Astrocyte of the spinal cord (primary cell): ENCODE measurements around the gene DGKD.
A peak's percentile ranks its signal among the peaks of the same experiment; 100 is the strongest.

Source experiments
- DNase-seq: peaks from one replicate; pipeline ENCODE4 v3.0.0; 2011; ENCODE audit warnings: low read depth, low spot score
- H3K4me3 ChIP-seq: 2 replicates; pipeline ENCODE4 v1.5.1; 2011; ENCODE audit warnings: low read depth, mild to moderate bottlenecking, low read length, moderate library complexity
- in situ Hi-C: cut with HindIII; loops from 2 replicates; pipeline ENCODE4 v1.10.0; 2017; ENCODE audit warnings: low sequenced_read_pairs
- TF ChIP-seq, protein P1 (sequence below): IDR thresholded peaks from 2 replicates; pipeline ENCODE4 v1.5.1; 2012; ENCODE audit warnings: low read depth, mild to moderate bottlenecking, low read length, inconsistent platforms

DGKD gene

DNA sequence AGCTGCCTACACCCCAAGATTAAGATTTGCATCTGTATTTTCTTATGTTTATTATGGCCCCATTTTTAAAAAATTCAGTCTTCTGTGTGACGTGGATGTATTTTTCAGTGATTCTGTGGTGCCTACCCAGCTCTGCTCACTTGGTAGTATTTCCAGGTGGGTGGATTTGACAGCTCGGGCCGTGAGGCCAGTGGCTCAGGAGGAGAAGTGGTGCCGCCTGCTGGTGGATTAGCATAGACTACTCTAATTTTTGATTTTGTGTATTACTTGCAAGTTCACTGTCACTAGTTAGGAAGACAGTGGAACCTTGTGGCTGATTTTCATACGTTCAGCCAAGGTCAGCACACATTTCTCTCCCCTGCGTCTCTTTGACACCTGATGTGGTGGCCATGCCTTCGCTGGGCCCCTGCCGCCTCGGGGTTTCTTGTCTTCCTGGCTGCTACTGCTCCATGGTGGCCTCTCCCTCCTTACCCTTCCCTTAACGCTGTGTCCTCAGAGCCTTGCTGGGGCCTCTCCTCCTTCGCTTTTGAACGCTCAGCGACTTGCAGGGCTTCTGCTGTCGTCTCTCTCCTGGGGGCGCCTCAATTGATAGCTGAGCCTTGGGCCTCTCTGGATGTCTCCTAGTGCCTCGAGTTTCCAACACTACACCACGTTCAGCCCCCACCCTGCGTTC, 89.4 kb downstream of the DGKD start:
- TF ChIP-seq, protein P1, sequence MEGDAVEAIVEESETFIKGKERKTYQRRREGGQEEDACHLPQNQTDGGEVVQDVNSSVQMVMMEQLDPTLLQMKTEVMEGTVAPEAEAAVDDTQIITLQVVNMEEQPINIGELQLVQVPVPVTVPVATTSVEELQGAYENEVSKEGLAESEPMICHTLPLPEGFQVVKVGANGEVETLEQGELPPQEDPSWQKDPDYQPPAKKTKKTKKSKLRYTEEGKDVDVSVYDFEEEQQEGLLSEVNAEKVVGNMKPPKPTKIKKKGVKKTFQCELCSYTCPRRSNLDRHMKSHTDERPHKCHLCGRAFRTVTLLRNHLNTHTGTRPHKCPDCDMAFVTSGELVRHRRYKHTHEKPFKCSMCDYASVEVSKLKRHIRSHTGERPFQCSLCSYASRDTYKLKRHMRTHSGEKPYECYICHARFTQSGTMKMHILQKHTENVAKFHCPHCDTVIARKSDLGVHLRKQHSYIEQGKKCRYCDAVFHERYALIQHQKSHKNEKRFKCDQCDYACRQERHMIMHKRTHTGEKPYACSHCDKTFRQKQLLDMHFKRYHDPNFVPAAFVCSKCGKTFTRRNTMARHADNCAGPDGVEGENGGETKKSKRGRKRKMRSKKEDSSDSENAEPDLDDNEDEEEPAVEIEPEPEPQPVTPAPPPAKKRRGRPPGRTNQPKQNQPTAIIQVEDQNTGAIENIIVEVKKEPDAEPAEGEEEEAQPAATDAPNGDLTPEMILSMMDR, result peak; percentile 79
- DNase-seq, result peak; percentile 81
- in situ Hi-C loops, result no loop called here
- H3K4me3 ChIP-seq, result no peak overlapping the region

DNA sequence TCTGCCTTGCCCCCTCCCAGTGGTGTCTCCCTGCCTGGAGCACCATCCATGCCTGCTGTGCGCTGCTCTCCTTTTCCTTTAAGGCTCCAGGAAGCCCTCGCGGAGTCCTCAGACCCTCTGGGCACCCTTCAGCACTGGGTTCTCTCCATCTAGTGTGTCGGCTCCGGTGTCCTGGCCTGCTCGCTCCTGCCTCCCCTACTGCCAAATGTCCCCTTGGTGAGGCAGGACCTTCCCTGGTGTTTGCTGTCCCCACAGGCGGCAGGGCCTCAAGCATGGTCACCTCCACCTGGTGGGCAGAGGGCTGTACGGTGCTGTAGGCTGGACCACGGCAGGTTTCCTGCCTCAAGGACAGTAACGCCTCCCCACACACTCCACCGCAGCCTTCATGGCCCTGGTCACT, 90.2 kb downstream of the DGKD start:
- TF ChIP-seq, protein P1, result no peak
- DNase-seq, result no peak
- in situ Hi-C loops, result no loop called here
- no peak overlapping the region for H3K4me3 ChIP-seq

DNA sequence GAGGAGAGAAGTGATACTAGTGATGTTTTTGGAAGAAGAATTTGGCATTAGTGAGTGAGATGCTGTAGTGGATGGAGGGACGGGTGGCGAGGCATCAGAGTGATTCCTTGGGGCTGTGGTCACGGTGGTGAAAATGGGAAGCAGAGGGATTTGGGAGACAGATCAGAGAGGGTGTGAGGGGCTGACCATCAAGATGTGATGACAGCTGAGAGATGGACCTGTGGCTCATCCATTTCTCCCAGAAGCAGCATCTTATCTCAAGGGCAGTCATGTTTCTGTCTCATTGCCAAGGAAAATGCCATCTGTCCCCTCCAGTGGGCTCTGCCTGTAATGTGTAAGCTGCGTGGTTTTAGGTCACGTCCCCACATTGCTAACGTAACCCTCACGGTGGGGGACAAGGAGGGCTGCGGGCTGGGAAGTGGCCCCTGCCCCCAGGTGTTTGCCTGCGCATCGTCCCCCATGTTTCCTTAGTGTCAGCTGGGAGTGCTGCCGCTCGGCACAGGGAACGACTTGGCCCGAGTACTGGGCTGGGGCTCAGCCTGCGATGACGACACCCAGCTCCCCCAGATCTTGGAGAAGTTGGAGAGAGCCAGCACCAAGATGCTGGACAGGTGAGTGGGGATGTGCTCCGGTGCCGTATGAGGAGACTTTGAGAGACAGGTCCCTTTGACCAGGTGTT, 91.0 kb downstream of the DGKD start:
- no peak overlapping the region for H3K4me3 ChIP-seq
- DNase-seq, result no peak
- TF ChIP-seq, protein P1, result no peak
- in situ Hi-C loops, result no loop called here

DNA sequence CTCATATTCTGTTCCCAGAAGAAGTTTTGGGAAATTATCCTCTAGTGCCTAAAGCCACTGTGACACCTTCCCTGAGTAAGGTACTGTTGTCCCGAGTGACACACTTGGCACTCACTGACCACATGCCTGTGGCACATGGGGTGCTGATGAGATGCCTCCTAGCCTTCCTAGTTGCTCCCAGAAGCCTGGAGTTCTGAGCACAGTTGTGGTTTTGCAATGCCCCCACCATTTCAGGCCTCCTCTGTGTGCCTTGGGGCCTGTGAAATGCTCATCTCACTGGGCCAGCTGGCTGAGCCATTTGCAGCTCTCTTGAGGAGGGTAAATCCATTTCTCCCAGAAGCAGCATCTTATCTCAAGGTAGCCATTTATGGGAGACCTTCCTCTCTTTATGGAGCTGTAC, 91.8 kb downstream of the DGKD start:
- no peak for DNase-seq
- TF ChIP-seq, protein P1, result no peak
- in situ Hi-C loops, result no loop called here
- H3K4me3 ChIP-seq, result no peak overlapping the region

DNA sequence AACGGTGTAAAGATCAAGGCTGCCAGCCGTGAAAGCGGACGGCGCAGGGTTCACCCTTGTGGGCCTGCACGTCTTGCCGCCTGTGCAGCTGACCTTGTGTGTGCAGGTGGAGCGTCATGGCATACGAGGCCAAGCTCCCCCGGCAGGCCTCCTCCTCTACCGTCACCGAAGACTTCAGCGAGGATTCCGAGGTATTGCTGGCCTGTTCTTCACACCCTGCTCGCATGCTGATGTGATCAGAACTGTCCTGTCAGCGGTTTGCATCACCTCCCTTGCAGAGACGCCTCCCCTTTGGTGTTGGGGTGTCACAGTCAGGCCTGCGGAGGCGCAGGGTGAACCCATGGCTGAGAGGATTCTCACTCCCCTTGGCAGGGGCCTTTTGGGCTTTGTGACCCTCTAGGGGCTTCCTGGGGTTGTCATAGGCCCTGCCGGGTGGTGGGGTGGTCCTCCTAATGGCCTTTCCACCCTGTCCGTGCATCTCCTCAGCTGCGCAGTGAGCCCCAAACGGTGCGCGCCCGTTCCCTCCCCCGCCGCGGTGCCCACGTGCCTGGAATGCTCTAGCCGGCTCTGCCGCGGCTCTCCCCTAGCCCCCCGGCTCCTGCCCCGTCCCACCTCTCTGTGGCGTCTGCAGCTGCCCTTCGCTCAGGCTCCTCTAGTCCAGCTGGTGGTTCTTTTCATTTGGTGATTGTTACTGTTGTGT, 92.5 kb downstream of the DGKD start:
- TF ChIP-seq, protein P1, result no peak
- in situ Hi-C loops, result no loop called here
- DNase-seq, result no peak
- H3K4me3 ChIP-seq, result no peak overlapping the region

DNA sequence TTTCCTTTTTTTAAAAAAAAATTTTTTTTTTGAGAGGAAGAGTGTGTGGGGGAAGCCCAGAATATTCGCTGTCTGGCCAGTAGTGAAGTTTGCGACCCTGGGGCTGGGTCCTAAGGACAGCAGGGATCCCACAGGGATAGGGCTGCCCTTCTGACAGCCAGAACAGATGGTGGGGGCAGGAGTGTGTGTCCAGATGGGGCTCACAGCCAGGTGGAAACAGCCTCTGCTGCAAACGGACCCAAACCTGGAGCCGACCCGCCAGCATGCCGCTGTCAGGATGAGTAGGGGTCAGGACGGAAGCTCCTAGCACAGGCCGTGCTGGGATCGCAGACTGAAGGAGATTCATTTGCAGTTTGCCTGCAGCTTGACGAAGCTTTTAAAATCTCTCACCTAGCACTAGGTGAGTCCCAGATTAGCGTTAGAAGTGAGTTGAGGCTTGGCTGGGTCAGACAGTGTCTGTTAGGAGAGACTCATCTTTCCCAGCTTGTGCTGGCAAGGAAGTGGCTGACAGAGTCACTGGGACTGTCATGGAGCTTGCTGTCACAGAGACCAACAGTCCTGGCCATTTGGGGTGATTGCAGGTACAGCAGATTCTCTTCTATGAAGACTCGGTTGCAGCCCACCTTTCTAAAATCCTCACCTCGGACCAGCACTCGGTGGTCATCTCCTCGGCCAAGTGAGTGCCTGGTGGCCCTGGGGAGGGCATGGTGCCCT, 93.4 kb downstream of the DGKD start:
- no peak overlapping the region for H3K4me3 ChIP-seq
- in situ Hi-C loops, result no loop called here
- TF ChIP-seq, protein P1, result no peak
- DNase-seq, result no peak
